Spleen (tissue), 7 donors: ENCODE data around the gene MSX2.

ENCODE experiments used
- CTCF ChIP-seq, 11 experiments: fragments of 200-600 bp in 7 of 11; fragments of 450-650 bp in 4 of 11; sonication (generic) in 4 of 11; IDR thresholded peaks in 8 of 11; conservative IDR thresholded peaks in 3 of 11; 1 replicate in 7 of 11; 2 replicates in 4 of 11; pipeline versions ENCODE4 v1.4.0 to v1.8.0; 2016 to 2021; ENCODE audit warnings: antibody characterized with exemption in 11 of 11, inconsistent platforms in 4 of 11, mild to moderate bottlenecking in 1 of 11
- POLR2A ChIP-seq, 3 donors: fragments of 450-650 bp; IDR thresholded peaks; one replicate each; pipeline ENCODE4 v1.5.1; 2017; ENCODE audit warnings: antibody characterized with exemption in 3 of 3, mild to moderate bottlenecking in 1 of 3
- donor health status: DM: no; HTN: no; CAD: no; lungs with moderate emphysema.
- donor health status: DM: no; HTN: no; CAD: no.
- donor health status: DM: no; HTN: no; CAD: no.

- TF ChIP-seq POLR2A (IDR thresholded peaks at IDR 0.05) = no peak
- no peak for TF ChIP-seq CTCF (IDR thresholded peaks at IDR 0.05 in 8 of 11, conservative IDR thresholded peaks at IDR 0.05 in 3 of 11)
Observed at GRCh38 chr5:174765540-174765939, 41.2 kb downstream of the MSX2 start.
